ENCODE results near the gene ADAMTSL1.

Gene ADAMTSL1

DNA sequence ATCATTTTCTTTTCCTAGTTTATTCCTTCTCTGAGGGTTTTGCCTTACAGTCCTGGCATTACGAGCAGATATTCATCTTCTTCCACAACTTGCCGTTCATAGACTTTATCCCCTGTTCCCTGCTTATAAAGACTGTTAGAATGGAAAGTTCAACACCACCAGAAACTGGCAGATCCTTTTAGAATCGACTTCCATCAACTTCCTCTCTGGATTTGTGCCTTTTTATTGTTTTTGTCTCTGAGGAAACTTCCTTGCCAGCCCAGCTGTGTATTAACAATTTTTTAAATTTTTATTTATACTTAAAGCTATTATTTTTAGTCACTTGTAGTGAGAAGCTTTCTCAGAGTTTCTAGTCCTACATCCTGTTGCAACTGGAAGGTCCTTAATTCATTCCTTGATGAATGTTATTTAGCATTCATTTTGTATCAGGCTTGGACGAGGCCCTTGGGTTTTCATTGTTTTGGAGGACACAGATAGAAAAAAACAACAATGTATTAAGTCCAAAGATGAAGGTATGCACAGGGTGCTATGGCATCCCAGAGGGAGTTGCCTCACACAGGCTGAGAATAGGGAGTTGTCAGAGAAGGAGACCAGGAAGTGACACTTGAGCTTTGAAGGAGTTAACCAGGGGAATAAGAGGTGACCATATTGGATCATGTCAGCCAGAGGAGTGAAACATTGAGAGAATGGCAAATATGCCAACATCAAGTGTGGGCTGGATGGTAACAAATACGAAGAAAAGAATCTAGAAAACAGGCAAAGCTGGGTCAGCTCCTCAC is 81.3 kb downstream of the ADAMTSL1 start:
- H3K36me3 ChIP-seq (ENCODE audit: control insufficient read depth in 2 of 2, insufficient read depth in 1 of 2, low read length in 2 of 2) = no peaks in the 10 kb centered on the region
- ChIA-PET CTCF (interaction anchor here (0.6 to 0.8 kb wide), 5 partner anchors 20 to 1013 kb away, joined by 3 to 4 read pairs (median 3); no protein-coding TSS in a partner anchor), POLR2A (no interaction called here)
- TF ChIP-seq, protein P1, sequence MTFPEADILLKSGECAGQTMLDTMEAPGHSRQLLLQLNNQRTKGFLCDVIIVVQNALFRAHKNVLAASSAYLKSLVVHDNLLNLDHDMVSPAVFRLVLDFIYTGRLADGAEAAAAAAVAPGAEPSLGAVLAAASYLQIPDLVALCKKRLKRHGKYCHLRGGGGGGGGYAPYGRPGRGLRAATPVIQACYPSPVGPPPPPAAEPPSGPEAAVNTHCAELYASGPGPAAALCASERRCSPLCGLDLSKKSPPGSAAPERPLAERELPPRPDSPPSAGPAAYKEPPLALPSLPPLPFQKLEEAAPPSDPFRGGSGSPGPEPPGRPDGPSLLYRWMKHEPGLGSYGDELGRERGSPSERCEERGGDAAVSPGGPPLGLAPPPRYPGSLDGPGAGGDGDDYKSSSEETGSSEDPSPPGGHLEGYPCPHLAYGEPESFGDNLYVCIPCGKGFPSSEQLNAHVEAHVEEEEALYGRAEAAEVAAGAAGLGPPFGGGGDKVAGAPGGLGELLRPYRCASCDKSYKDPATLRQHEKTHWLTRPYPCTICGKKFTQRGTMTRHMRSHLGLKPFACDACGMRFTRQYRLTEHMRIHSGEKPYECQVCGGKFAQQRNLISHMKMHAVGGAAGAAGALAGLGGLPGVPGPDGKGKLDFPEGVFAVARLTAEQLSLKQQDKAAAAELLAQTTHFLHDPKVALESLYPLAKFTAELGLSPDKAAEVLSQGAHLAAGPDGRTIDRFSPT (tag by site-specific recombination; IDR thresholded peaks at IDR 0.05) = no peak
- no peak for TF ChIP-seq ZNF404 (tag by site-specific recombination; IDR thresholded peaks at IDR 0.05)
- no peak for TF ChIP-seq EGR2 (tag by site-specific recombination; IDR thresholded peaks at IDR 0.05; ENCODE audit: low read depth)
- no peak for TF ChIP-seq ZBTB48 (tag by site-specific recombination; IDR thresholded peaks at IDR 0.05)
- TF ChIP-seq ZNF184 (tag by site-specific recombination; IDR thresholded peaks at IDR 0.05) = no peak
- no peak for TF ChIP-seq TRIM28 (IDR thresholded peaks at IDR 0.05; ENCODE audit: borderline replicate concordance, low read length)
- TF ChIP-seq, protein P2, sequence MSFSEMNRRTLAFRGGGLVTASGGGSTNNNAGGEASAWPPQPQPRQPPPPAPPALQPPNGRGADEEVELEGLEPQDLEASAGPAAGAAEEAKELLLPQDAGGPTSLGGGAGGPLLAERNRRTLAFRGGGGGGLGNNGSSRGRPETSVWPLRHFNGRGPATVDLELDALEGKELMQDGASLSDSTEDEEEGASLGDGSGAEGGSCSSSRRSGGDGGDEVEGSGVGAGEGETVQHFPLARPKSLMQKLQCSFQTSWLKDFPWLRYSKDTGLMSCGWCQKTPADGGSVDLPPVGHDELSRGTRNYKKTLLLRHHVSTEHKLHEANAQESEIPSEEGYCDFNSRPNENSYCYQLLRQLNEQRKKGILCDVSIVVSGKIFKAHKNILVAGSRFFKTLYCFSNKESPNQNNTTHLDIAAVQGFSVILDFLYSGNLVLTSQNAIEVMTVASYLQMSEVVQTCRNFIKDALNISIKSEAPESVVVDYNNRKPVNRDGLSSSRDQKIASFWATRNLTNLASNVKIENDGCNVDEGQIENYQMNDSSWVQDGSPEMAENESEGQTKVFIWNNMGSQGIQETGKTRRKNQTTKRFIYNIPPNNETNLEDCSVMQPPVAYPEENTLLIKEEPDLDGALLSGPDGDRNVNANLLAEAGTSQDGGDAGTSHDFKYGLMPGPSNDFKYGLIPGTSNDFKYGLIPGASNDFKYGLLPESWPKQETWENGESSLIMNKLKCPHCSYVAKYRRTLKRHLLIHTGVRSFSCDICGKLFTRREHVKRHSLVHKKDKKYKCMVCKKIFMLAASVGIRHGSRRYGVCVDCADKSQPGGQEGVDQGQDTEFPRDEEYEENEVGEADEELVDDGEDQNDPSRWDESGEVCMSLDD (tag by site-specific recombination; IDR thresholded peaks at IDR 0.05) = no peak
- no peak for TF ChIP-seq ZFP3 (tag by site-specific recombination; IDR thresholded peaks at IDR 0.05; ENCODE audit: low read depth)
- TF ChIP-seq ZNF24 (tag by site-specific recombination; IDR thresholded peaks at IDR 0.05) = no peak
- no peak for TF ChIP-seq ZNF561 (tag by site-specific recombination; IDR thresholded peaks at IDR 0.05; ENCODE audit: borderline replicate concordance)
- TF ChIP-seq ZNF350 (tag by site-specific recombination; IDR thresholded peaks at IDR 0.05) = no peak
- TF ChIP-seq ZBTB1 (tag by site-specific recombination; IDR thresholded peaks at IDR 0.05) = no peak
- TF ChIP-seq ZNF830 (tag by site-specific recombination; IDR thresholded peaks at IDR 0.05; ENCODE audit: low read depth) = no peak
- no peak for TF ChIP-seq ZNF626 (tag by site-specific recombination; IDR thresholded peaks at IDR 0.05)
- TF ChIP-seq HOXA7 (CRISPR knock-in tag; IDR thresholded peaks at IDR 0.05; ENCODE audit: borderline replicate concordance) = no peak
- TF ChIP-seq ZNF324 (tag by site-specific recombination; IDR thresholded peaks at IDR 0.05) = no peak
- no peak overlapping the region for H3K4me3 ChIP-seq (ENCODE audit: low read depth, low read length)
- no peaks in the 10 kb centered on the region for H3K4me1 ChIP-seq (ENCODE audit: control insufficient read depth, insufficient read depth, low read length)
- H3K27ac ChIP-seq (ENCODE audit: extremely low read depth, low read depth, low read length) = no peak overlapping the region
- H3K9me3 ChIP-seq (ENCODE audit: control insufficient read depth, insufficient read depth, low read depth, low read length) = no peaks in the 10 kb centered on the region

DNA sequence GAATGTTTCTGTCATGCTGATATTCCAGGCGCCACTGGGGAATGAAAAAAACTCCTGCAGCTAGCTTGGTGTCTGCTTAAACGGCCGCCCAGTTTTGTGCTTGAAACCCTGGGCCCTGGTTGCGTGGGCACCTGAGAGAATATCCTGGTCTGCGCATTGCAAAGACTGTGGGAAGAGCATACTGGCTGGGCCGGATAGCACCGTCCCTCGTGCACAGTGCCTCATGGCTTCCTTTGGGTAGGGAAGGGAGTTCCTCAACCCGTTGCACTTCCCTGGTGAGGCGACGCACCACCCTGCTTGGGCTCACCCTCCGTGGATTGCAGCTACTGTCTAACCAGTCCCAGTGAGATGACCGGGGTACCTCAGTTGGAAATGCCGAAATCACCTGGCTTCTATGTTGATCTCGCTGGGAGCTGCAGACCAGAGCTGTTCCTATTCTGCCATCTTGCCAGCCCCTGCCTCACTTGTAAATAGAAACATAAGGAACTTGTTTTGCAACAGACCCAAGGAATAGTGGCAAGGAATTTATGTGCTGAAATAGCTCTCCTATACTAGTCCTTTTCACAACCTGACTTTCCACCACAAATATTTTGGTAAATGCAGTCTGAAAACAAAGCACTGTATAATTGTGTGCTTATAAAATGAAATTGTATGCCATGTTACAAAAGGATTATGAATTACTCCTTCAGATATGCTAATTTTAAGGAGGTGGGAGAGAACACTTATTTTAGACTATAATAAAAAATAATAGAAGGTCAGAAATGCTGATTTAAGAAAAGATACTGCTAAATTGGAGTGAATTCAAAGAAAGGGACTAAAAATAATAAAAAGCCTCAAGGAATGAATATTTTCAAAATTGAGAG is 90.3 kb downstream of the ADAMTSL1 start:
- H3K4me1 ChIP-seq (ENCODE audit: control insufficient read depth, insufficient read depth, low read length) = no peaks in the 10 kb centered on the region
- no peak overlapping the region for H3K4me3 ChIP-seq (ENCODE audit: low read depth, low read length)
- H3K27ac ChIP-seq (ENCODE audit: extremely low read depth, low read depth, low read length) = no peak overlapping the region
- H3K36me3 ChIP-seq (ENCODE audit: control insufficient read depth in 2 of 2, insufficient read depth in 1 of 2, low read length in 2 of 2) = no peaks in the 10 kb centered on the region
- CTCF ChIA-PET = no interaction called here
- no peak for TF ChIP-seq ZNF792 (tag by site-specific recombination; IDR thresholded peaks at IDR 0.05)
- no peak for TF ChIP-seq ZNF654 (tag by site-specific recombination; IDR thresholded peaks at IDR 0.05; ENCODE audit: low read depth)
- TF ChIP-seq, protein P3, sequence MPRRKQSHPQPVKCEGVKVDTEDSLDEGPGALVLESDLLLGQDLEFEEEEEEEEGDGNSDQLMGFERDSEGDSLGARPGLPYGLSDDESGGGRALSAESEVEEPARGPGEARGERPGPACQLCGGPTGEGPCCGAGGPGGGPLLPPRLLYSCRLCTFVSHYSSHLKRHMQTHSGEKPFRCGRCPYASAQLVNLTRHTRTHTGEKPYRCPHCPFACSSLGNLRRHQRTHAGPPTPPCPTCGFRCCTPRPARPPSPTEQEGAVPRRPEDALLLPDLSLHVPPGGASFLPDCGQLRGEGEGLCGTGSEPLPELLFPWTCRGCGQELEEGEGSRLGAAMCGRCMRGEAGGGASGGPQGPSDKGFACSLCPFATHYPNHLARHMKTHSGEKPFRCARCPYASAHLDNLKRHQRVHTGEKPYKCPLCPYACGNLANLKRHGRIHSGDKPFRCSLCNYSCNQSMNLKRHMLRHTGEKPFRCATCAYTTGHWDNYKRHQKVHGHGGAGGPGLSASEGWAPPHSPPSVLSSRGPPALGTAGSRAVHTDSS (tag by site-specific recombination; IDR thresholded peaks at IDR 0.05) = no peak
- TF ChIP-seq ZNF350 (tag by site-specific recombination; IDR thresholded peaks at IDR 0.05) = no peak
- no peak for TF ChIP-seq KLF1 (tag by site-specific recombination; IDR thresholded peaks at IDR 0.05)
- POLR2A ChIA-PET = no interaction called here
- H3K9me3 ChIP-seq (ENCODE audit: control insufficient read depth, insufficient read depth, low read depth, low read length) = no peaks in the 10 kb centered on the region
